ENCODE measurements around the gene S100A5. TPM values are rescaled to one million over a fixed set of nuclear protein-coding genes. Genes with fewer than 3 reads are reported as not detected.

The S100A5 gene
- total RNA-seq, 1 experiment from 2014 or later = not detected

DNA sequence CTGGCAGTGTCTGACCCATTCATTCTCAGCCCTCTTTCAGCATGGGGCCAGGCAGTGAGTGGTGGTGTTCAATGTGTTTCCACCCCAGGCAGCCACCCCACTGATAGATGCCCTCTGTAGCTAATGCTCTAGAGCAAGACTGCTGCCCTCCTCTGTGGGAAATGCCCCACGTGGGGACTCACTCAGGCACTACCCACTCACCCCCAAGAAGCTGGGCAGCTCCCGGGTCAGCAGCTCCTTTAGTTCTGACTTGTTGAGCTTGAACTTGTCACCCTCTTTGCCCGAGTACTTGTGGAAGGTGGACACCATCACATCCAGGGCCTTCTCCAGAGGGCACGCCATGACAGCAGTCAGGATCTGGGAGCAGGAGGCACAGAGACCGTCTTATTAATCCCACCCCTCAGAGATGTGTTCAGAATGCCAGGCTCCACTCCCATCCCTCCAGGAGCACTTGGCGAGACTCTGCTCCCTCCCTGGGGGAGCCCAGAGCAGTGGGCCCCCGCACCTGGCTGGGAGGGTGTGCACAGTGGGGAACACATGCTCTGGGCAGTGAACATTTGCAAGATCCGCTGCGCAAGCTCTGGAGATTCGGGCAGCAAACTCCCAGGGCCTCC is 3.8 kb upstream of the S100A5 start:
- Histone ChIP-seq H2AFZ (ENCODE audit: low read length) (no peak overlapping the region), H2BK12ac (ENCODE audit: insufficient read length, low read depth, low read length) (no peak overlapping the region), H3K4me1 (ENCODE audit: insufficient read depth, low read length) (peaks cover 6% of the 10 kb centered on the region; the same call in 1 of the 2 replicates), H4K8ac (replicated peaks; ENCODE audit: insufficient read length, low read depth, low read length) (no peak overlapping the region), H3K56ac (ENCODE audit: insufficient read length, low read depth, low read length) (no peak overlapping the region), H3K18ac (ENCODE audit: insufficient read length, low read depth, low read length) (no peak overlapping the region), H3K79me1 (ENCODE audit: insufficient read depth, low read depth, low read length, poor library complexity, severe bottlenecking) (no peaks in the 10 kb centered on the region), H3K27me3 (ENCODE audit: insufficient read depth, low read length) (no peaks in the 10 kb centered on the region), H3K4ac (ENCODE audit: low read depth, low read length) (no peak overlapping the region), H4K20me1 (ENCODE audit: control insufficient read depth, insufficient read depth, insufficient read length) (no peaks in the 10 kb centered on the region), H3T11ph (ENCODE audit: low read length) (no peak overlapping the region), H3K79me2 (ENCODE audit: insufficient read depth, low read length) (no peaks in the 10 kb centered on the region), H3K27ac (ENCODE audit: insufficient read length, low read depth, low read length) (no peak overlapping the region), H2BK120ac (ENCODE audit: low read depth, low read length, poor library complexity, severe bottlenecking) (no peak overlapping the region), H4K91ac (ENCODE audit: insufficient read length, low read depth, low read length) (no peak overlapping the region), H2AK5ac (ENCODE audit: insufficient read length, low read length) (no peak overlapping the region), H3K14ac (ENCODE audit: insufficient read depth, low read length) (no peak overlapping the region), H3K9me3 (ENCODE audit: control insufficient read depth, low read depth, low read length) (no peaks in the 10 kb centered on the region), H4K5ac (ENCODE audit: insufficient read length, low read depth, low read length) (no peak overlapping the region), H3K9ac (ENCODE audit: extremely low read depth, insufficient read length, low read length) (no peak overlapping the region), H2BK20ac (ENCODE audit: low read depth, low read length, poor library complexity, severe bottlenecking) (no peak overlapping the region), H2BK5ac (ENCODE audit: insufficient read length, low read length) (no peak overlapping the region), H2BK15ac (ENCODE audit: low read depth, low read length) (no peak overlapping the region), H3K23me2 (ENCODE audit: insufficient read length, low read depth, low read length, poor library complexity, severe bottlenecking) (no peaks in the 10 kb centered on the region), H3K4me2 (ENCODE audit: insufficient read depth, insufficient read length, low read length) (peak overlapping the region; percentile 27), H3K23ac (ENCODE audit: insufficient read length, low read depth, low read length) (no peak overlapping the region)
- no peaks in the 10 kb centered on the region; a peak in 1 of 7 replicates for H3K36me3 Mint-ChIP-seq (ENCODE audit: insufficient read depth in 1 of 3, low read depth in 3 of 3)
- peak overlapping the region in 1 of 2 experiments; percentile 62; a peak in 2 of 5 replicates for H3K4me3 Mint-ChIP-seq
- H3K27ac Mint-ChIP-seq = peak overlapping the region; percentile 74 to 97 (median 80); a peak in 5 of 7 replicates
- H3K27me3 Mint-ChIP-seq (ENCODE audit: low read depth) = peaks cover 3% of the 10 kb centered on the region
- DNase-seq = no peak
- no peaks in the 10 kb centered on the region for H3K9me3 Mint-ChIP-seq
- whole genome bisulfite sequencing (ENCODE audit: extremely low coverage, insufficient read length, low lambda C conversion rate) = no CpG with 5 or more reads among the region's 10 CpGs
- TF ChIP-seq, protein P1, sequence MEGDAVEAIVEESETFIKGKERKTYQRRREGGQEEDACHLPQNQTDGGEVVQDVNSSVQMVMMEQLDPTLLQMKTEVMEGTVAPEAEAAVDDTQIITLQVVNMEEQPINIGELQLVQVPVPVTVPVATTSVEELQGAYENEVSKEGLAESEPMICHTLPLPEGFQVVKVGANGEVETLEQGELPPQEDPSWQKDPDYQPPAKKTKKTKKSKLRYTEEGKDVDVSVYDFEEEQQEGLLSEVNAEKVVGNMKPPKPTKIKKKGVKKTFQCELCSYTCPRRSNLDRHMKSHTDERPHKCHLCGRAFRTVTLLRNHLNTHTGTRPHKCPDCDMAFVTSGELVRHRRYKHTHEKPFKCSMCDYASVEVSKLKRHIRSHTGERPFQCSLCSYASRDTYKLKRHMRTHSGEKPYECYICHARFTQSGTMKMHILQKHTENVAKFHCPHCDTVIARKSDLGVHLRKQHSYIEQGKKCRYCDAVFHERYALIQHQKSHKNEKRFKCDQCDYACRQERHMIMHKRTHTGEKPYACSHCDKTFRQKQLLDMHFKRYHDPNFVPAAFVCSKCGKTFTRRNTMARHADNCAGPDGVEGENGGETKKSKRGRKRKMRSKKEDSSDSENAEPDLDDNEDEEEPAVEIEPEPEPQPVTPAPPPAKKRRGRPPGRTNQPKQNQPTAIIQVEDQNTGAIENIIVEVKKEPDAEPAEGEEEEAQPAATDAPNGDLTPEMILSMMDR (conservative IDR thresholded peaks at IDR 0.05) = no peak
- peaks cover 44 to 55% of the 10 kb centered on the region in 2 experiments for H3K4me1 Mint-ChIP-seq
